Fibroblast of mammary gland (primary cell): ENCODE measurements around the gene EXOC3L4.
A peak's percentile ranks its signal among the peaks of the same experiment; 100 is the strongest.

ENCODE experiments used
- DNase-seq: peaks from one replicate; pipeline ENCODE4 v3.0.0-alpha.2; 2010; ENCODE audit warnings: low read depth
- H3K4me3 ChIP-seq: 2 replicates; pipeline ENCODE4 v1.5.1; 2011; ENCODE audit warnings: low read depth, mild to moderate bottlenecking, low read length, moderate library complexity; ENCODE audit not compliant: control insufficient read depth
- CTCF ChIP-seq: conservative IDR thresholded peaks from 2 replicates; pipeline ENCODE4 v1.5.1; 2011; ENCODE audit warnings: low read depth, low read length, inconsistent platforms; ENCODE audit not compliant: control insufficient read depth, insufficient read depth

Gene EXOC3L4

GRCh38 chr14:103064978-103065377 is 29.5 kb upstream of the EXOC3L4 start:
- no peak for TF ChIP-seq CTCF
- DNase-seq: no peak
- H3K4me3 ChIP-seq: no peak overlapping the region

- no peak overlapping the region for H3K4me3 ChIP-seq
- TF ChIP-seq CTCF: no peak
- DNase-seq: no peak
Observed at GRCh38 chr14:103065861-103066260, 28.7 kb upstream of the EXOC3L4 start.

GRCh38 chr14:103066399-103066798 is 28.1 kb upstream of the EXOC3L4 start:
- no peak for TF ChIP-seq CTCF
- H3K4me3 ChIP-seq: no peak overlapping the region
- DNase-seq: no peak

GRCh38 chr14:103067231-103067954 is 27.1 kb upstream of the EXOC3L4 start:
- no peak overlapping the region for H3K4me3 ChIP-seq
- no peak for TF ChIP-seq CTCF
- peak; percentile 80 for DNase-seq

GRCh38 chr14:103068351-103069073 is 26.0 kb upstream of the EXOC3L4 start:
- H3K4me3 ChIP-seq: no peak overlapping the region
- no peak for DNase-seq
- TF ChIP-seq CTCF: no peak

- no peak overlapping the region for H3K4me3 ChIP-seq
- no peak for TF ChIP-seq CTCF
- no peak for DNase-seq
Observed at GRCh38 chr14:103070263-103070885, 24.2 kb upstream of the EXOC3L4 start.
